ENCODE measurements around the gene UGT1A4. TPM values are rescaled to one million over a fixed set of nuclear protein-coding genes. Genes with fewer than 3 reads are reported as not detected.
"Not testable (repeated sequence)": the region's sequence is repeated elsewhere in the genome, so short reads cannot be mapped to it uniquely, and the experiment has no call there.

The UGT1A4 gene
- total RNA-seq, 4 donors from 2014 or later = 0.51 TPM; not detected in 3

DNA sequence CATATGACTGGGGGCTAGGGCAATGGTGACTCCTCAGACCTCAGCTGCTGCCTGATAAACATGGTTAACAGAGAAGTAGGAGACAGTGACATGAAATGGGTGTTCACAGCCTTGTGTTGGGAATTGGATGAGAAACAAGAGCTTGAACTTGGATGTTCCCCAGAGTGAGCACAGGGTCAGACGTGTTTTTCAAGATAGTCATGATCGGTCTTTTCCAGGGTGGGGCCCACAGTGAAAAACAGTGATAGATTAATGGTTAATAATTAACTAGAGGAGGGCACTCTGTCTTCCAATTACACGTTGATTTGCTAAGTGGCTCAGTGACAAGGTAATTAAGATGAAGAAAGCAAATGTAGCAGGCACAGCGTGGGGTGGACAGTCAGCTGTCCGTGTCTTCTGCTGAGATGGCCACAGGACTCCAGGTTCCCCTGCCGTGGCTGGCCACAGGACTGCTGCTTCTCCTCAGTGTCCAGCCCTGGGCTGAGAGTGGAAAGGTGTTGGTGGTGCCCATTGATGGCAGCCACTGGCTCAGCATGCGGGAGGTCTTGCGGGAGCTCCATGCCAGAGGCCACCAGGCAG, 10.3 kb downstream of the UGT1A4 start, which contains the start of gene UGT1A3:
Gene UGT1A3 (plus strand): TSS at position 320 of the 579 bp plus-strand sequence. CDS start 85 bp downstream, at position 405.
- Histone ChIP-seq H3K4me1 (no peaks in the 10 kb centered on the region), H3K9me3 (no peaks in the 10 kb centered on the region), H3K36me3 (no peaks in the 10 kb centered on the region), H3K27me3 (no peaks in the 10 kb centered on the region), H3K4me3 (no peak within 1 kb of the TSS), H3K27ac (no peak within 1 kb of the TSS)
- TF ChIP-seq POLR2A (IDR thresholded peaks at IDR 0.05) = no peak
- no peak for TF ChIP-seq CTCF (IDR thresholded peaks at IDR 0.05 in 4 of 5, conservative IDR thresholded peaks at IDR 0.05 in 1 of 5)
- DNase-seq (no peak), ATAC-seq (no peak)
- in situ Hi-C loops (cut with MboI; ENCODE audit: low sequenced_read_pairs in 4 of 4) = no loop called here
- intact Hi-C loops (cut with DNase I; ENCODE audit: low total_unique reads) = no loop called here

DNA sequence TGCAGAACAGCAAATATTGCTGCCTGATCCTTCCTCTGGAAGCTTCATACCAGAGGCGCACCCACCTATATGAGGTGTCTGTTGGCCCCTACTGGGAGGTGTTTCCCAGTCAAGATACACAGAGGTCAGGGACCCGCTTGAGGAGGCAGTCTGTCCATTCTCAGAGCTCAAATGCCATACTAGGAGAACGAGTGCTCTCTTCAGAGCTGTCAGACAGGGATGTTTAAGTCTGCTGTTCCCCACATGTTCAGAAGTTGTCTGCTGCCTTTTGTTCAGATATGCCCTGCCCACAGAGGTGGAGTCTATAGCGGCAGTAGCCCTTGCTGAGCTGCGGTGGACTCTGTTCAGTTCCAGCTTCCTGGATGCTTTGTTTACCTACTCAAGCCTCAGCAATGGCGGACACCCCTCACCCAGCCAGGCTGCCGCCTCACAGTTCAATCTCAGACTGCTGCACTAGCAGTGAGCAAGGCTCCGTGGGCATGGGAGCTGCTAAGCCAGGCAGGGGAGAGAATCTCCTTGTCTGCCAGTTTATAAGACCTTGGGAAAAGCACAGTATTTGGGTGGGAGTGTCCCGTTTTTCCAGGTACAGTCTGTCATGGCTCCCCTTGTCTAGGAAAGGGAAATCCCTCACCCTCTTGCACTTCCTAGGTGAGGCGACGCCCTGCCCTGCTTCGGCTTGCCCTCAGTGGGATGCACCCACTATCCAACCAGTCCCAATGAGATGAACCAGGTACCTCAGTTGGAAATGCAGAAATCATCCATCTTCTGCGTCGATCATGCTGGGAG, 18.5 kb downstream of the UGT1A4 start:
- DNase-seq; H3K4me1 ChIP-seq; intact Hi-C loops (cut with DNase I; ENCODE audit: low total_unique reads); H3K9me3 ChIP-seq; H3K27me3 ChIP-seq; H3K4me3 ChIP-seq; in situ Hi-C loops (cut with MboI; ENCODE audit: low sequenced_read_pairs in 4 of 4); H3K36me3 ChIP-seq; H3K27ac ChIP-seq; ATAC-seq: not testable (repeated sequence)

GRCh38 chr2:233740870-233741269, 22.3 kb downstream of the UGT1A4 start:
- H3K4me3 ChIP-seq = no peak overlapping the region
- no peaks in the 10 kb centered on the region for H3K27me3 ChIP-seq
- no peaks in the 10 kb centered on the region for H3K9me3 ChIP-seq
- in situ Hi-C loops (cut with MboI; ENCODE audit: low sequenced_read_pairs in 4 of 4) (no loop called here), intact Hi-C loops (cut with DNase I; ENCODE audit: low total_unique reads) (no loop called here)
- no peak for DNase-seq
- H3K4me1 ChIP-seq = no peaks in the 10 kb centered on the region
- H3K27ac ChIP-seq = no peak overlapping the region
- TF ChIP-seq POLR2A (IDR thresholded peaks at IDR 0.05) (no peak), CTCF (IDR thresholded peaks at IDR 0.05 in 4 of 5, conservative IDR thresholded peaks at IDR 0.05 in 1 of 5) (no peak)
- no peaks in the 10 kb centered on the region for H3K36me3 ChIP-seq
- ATAC-seq = no peak

GRCh38 chr2:233743464-233744259, 25.1 kb downstream of the UGT1A4 start:
- in situ Hi-C loops (cut with MboI; ENCODE audit: low sequenced_read_pairs in 4 of 4) (no loop called here), intact Hi-C loops (cut with DNase I; ENCODE audit: low total_unique reads) (no loop called here)
- DNase-seq = no peak
- no peak for TF ChIP-seq POLR2A (IDR thresholded peaks at IDR 0.05)
- no peaks in the 10 kb centered on the region for H3K9me3 ChIP-seq
- no peak for ATAC-seq
- H3K27ac ChIP-seq = no peak overlapping the region
- H3K36me3 ChIP-seq = no peaks in the 10 kb centered on the region
- H3K4me3 ChIP-seq = no peak overlapping the region
- no peaks in the 10 kb centered on the region for H3K4me1 ChIP-seq
- H3K27me3 ChIP-seq = no peaks in the 10 kb centered on the region

GRCh38 chr2:233745073-233745755, 26.7 kb downstream of the UGT1A4 start:
- Histone ChIP-seq H3K27me3 (no peaks in the 10 kb centered on the region), H3K4me1 (no peaks in the 10 kb centered on the region), H3K36me3 (no peaks in the 10 kb centered on the region), H3K4me3 (no peak overlapping the region), H3K27ac (no peak overlapping the region), H3K9me3 (no peaks in the 10 kb centered on the region)
- TF ChIP-seq CTCF (IDR thresholded peaks at IDR 0.05 in 4 of 5, conservative IDR thresholded peaks at IDR 0.05 in 1 of 5) (no peak), POLR2A (IDR thresholded peaks at IDR 0.05) (no peak)
- no peak for ATAC-seq
- intact Hi-C loops (cut with DNase I; ENCODE audit: low total_unique reads) = no loop called here
- in situ Hi-C loops (cut with MboI; ENCODE audit: low sequenced_read_pairs in 4 of 4) = no loop called here
- DNase-seq = no peak

DNA sequence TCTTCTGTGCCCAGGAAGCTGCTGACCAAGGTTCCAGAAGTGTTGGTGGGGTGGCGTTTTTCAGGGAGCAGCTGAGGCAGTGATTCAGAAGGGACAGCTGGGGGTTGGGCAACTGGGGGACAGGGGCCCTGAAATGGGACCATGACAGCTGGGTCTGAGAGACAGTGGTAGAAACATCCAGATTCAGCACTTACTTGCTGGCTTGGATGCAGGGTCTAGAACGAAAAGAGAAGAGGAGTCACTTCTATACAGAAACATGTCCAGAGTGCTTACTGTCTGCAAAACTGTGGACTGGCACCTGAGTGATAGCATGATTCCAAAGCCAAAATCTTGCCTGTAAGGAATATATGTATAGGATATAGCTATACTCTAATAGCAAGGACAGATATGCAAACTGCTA, 27.3 kb downstream of the UGT1A4 start:
- H3K27me3 ChIP-seq; H3K9me3 ChIP-seq; H3K4me1 ChIP-seq; in situ Hi-C loops (cut with MboI; ENCODE audit: low sequenced_read_pairs in 4 of 4); H3K27ac ChIP-seq; H3K4me3 ChIP-seq; ATAC-seq; DNase-seq; intact Hi-C loops (cut with DNase I; ENCODE audit: low total_unique reads); H3K36me3 ChIP-seq: not testable (repeated sequence)

Measured in gastrocnemius medialis (tissue), 4 donors.